Small intestine (tissue), 7 donors: ENCODE measurements around the gene NOXRED1. TPM values are rescaled to one million over a fixed set of nuclear protein-coding genes. Genes with fewer than 3 reads are reported as not detected.

Experiments used
- DNase-seq, 2 donors: peaks; one replicate each; pipeline versions ENCODE4 v3.0.0 to v3.0.0-alpha.2; 2013
- FAIRE-seq: peaks from 2 replicates; lab custom pipeline; 2012; peaks lifted over from hg19 to GRCh38; lab: Jason Lieb, UNC
- H3K27ac ChIP-seq, 3 donors: one replicate each; pipeline ENCODE4 v1.5.1; 2013; ENCODE audit warnings: low read length in 2 of 3, mild to moderate bottlenecking in 2 of 3, control low read depth in 1 of 3, inconsistent platforms in 1 of 3, low read depth in 1 of 3, moderate library complexity in 1 of 3
- H3K27me3 ChIP-seq, 3 donors: one replicate each; pipeline ENCODE4 v1.6.1; 2013; ENCODE audit warnings: low read length in 3 of 3, inconsistent platforms in 1 of 3; ENCODE audit not compliant: control insufficient read depth in 3 of 3, insufficient read depth in 3 of 3
- H3K36me3 ChIP-seq, 3 donors: one replicate each; pipeline ENCODE4 v1.6.1; 2013; ENCODE audit warnings: low read length in 3 of 3, inconsistent platforms in 1 of 3, low read depth in 1 of 3, mild to moderate bottlenecking in 1 of 3, moderate library complexity in 1 of 3; ENCODE audit not compliant: control insufficient read depth in 3 of 3, insufficient read depth in 2 of 3
- H3K4me1 ChIP-seq, 3 donors: one replicate each; pipeline ENCODE4 v1.6.1; 2013; ENCODE audit warnings: low read length in 2 of 3, inconsistent platforms in 1 of 3, low read depth in 1 of 3, mild to moderate bottlenecking in 1 of 3, moderate library complexity in 1 of 3; ENCODE audit not compliant: control insufficient read depth in 3 of 3, insufficient read depth in 2 of 3
- H3K4me3 ChIP-seq, 3 donors: one replicate each; pipeline ENCODE4 v1.5.1; 2013; ENCODE audit warnings: low read length in 3 of 3, control low read depth in 1 of 3, inconsistent platforms in 1 of 3, low read depth in 1 of 3, mild to moderate bottlenecking in 1 of 3, moderate library complexity in 1 of 3
- H3K9me3 ChIP-seq, 2 donors: one replicate each; pipeline ENCODE4 v1.6.1; 2013; ENCODE audit warnings: low read depth in 1 of 2, low read length in 1 of 2; ENCODE audit not compliant: control insufficient read depth in 2 of 2, insufficient read depth in 1 of 2
- WGBS, 3 donors: extraction: QIAGEN DNeasy Blood & Tissue Kit; methylation state at CpG; one replicate each; pipeline ENCODE4 v1.1.7; 2013; 5-methylcytosine and 5-hydroxymethylcytosine counted together
- polyA plus RNA-seq, 4 donors: library from polyadenylated mRNA; stranded (reverse) in 3 of 4; unstranded in 1 of 4; fragments of 200-250 nt in 3 of 4; fragments of 120-200 nt in 1 of 4; gene quantifications; one replicate each; pipeline versions ENCODE4 v1.2.1 to v1.2.3, GENCODE V29; 2013
- donor health status: healthy with polysubstance abuse.
- donor health status: control.
- donor health status: control.
- donor health status: Bipolar disorder and iron deficiency.
- donor health status: healthy.

The NOXRED1 gene
- polyA plus RNA-seq, 4 donors: 0.12 to 0.68 (median 0.36) TPM

DNA sequence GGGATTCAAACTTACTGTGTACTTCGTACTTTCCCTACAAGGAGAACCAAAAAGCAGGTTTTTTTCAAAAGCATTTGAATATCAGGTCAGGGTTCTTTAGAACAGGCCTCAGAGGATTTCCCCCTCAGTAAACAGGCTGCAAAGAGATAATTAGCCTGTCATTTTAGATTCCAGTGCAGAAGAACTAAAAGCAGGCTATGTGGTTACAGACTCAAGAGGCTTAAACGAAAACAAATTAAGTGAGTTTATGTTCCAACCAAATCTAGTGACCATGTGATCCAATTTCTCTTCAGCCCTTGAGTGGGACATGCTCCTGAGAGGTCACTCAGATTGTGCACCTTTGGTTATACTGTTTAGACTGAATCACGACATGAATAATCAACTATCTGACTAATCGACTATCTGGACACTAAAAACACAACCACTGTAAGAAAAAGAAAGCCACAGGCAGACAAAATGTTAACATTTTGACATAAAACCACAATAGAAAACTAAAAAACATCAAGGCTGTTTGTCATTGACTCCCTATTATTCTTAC, 51.0 kb downstream of the NOXRED1 start:
- 34 to 46% (median 42%) methylated on average over 4 of the region's 4 CpGs for WGBS, 3 donors
- Histone ChIP-seq H3K27ac (peak overlapping the region in 1 of 3 donors; percentile 1), H3K4me1 (peaks cover 0 to 9% (median 2%) of the 10 kb centered on the region in 3 donors), H3K9me3 (no peaks in the 10 kb centered on the region), H3K4me3 (no peak overlapping the region), H3K36me3 (no peaks in the 10 kb centered on the region), H3K27me3 (no peaks in the 10 kb centered on the region)
- DNase-seq (peak; percentile 3 to 46), FAIRE-seq (no peak)

DNA sequence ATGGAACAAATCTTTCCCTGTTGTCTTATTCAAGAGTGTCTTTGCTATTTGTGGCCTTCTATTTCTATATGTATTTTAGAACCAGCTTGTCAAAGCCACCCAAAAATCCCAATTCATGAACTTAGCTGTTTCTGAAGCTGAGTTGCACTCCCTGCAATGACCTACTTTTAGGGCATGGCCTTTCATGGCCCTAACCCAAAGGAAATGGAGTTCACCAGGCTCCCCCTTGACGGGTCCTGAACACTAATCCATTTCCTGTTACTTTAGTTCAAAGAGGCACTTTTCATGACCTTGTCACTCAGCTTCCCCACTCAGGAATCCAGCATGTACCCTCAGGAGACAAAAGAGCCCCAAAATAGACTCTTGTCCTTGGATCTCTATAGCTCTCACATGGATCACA, 54.0 kb downstream of the NOXRED1 start:
- FAIRE-seq: no peak
- no peak for DNase-seq
- no peak overlapping the region for H3K4me3 ChIP-seq
- WGBS, 3 donors: 45 to 86% (median 55%) methylated on average over 1 of the region's 1 CpG
- no peaks in the 10 kb centered on the region for H3K9me3 ChIP-seq
- no peaks in the 10 kb centered on the region for H3K36me3 ChIP-seq
- peaks cover 0 to 3% (median 2%) of the 10 kb centered on the region in 3 donors for H3K4me1 ChIP-seq
- H3K27me3 ChIP-seq: no peaks in the 10 kb centered on the region
- H3K27ac ChIP-seq: no peak overlapping the region

DNA sequence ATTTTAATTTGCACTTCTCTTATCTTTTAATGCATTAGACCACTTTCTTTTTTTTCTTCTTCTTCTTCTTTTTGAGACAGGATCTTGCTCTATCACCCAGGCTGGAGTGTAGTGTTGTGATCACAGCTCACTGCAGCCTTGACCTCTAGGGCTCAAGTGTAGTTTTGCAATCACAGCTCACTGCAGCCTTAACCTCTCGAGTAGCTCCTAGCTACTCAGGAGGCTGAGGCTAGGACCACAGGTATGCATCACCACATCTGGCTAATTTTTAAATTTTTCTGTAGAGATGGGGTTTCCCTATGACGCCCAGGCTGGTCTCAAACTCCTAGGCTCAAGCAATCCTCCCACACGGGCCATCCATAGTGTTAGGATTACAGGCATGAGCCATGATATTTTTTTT, 59.2 kb downstream of the NOXRED1 start:
- H3K4me1 ChIP-seq: no peaks in the 10 kb centered on the region
- DNase-seq: no peak
- no peak overlapping the region for H3K4me3 ChIP-seq
- H3K9me3 ChIP-seq: no peaks in the 10 kb centered on the region
- no peaks in the 10 kb centered on the region for H3K27me3 ChIP-seq
- 88 to 92% (median 89%) methylated on average over 3 of the region's 3 CpGs for WGBS, 3 donors
- H3K27ac ChIP-seq: no peak overlapping the region
- no peaks in the 10 kb centered on the region for H3K36me3 ChIP-seq
- FAIRE-seq: no peak

GRCh38 chr14:77359626-77360025, 63.7 kb downstream of the NOXRED1 start:
- H3K27ac ChIP-seq: no peak overlapping the region
- FAIRE-seq (no peak), DNase-seq (no peak)
- H3K4me1 ChIP-seq: no peaks in the 10 kb centered on the region
- H3K9me3 ChIP-seq: no peaks in the 10 kb centered on the region
- H3K4me3 ChIP-seq: no peak overlapping the region
- H3K36me3 ChIP-seq: no peaks in the 10 kb centered on the region
- no peaks in the 10 kb centered on the region for H3K27me3 ChIP-seq
- WGBS, 3 donors: 86 to 91% (median 90%) methylated on average over 1 of the region's 1 CpG

GRCh38 chr14:77356899-77357298, 66.4 kb downstream of the NOXRED1 start:
- 91 to 99% (median 95%) methylated on average over 4 of the region's 4 CpGs for WGBS, 3 donors
- Histone ChIP-seq H3K36me3 (no peaks in the 10 kb centered on the region), H3K9me3 (no peaks in the 10 kb centered on the region), H3K4me3 (no peak overlapping the region), H3K4me1 (no peaks in the 10 kb centered on the region), H3K27me3 (no peaks in the 10 kb centered on the region), H3K27ac (no peak overlapping the region)
- no peak for DNase-seq
- FAIRE-seq: no peak

DNA sequence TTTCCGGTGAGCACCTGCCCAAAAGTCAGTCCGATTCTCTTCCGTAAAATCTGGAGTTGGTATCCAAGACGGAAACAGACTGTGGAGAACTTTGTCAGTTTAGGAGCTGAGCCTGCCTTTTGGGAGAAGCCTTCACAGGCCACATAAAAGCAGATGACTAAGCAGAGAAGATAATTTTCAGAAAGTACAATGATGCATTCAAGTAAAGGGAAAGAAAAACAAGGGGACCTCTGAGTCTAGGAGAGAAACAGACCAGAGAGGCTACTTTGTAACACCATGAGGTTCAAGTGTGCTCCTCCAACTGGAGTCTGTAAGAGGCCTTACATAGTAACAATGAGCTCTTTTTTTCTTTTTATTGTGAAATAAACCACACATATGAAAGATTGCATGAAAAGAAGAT, 67.5 kb downstream of the NOXRED1 start:
- 92 to 95% (median 93%) methylated on average over 4 of the region's 4 CpGs for WGBS, 3 donors
- H3K27me3 ChIP-seq: no peaks in the 10 kb centered on the region

DNA sequence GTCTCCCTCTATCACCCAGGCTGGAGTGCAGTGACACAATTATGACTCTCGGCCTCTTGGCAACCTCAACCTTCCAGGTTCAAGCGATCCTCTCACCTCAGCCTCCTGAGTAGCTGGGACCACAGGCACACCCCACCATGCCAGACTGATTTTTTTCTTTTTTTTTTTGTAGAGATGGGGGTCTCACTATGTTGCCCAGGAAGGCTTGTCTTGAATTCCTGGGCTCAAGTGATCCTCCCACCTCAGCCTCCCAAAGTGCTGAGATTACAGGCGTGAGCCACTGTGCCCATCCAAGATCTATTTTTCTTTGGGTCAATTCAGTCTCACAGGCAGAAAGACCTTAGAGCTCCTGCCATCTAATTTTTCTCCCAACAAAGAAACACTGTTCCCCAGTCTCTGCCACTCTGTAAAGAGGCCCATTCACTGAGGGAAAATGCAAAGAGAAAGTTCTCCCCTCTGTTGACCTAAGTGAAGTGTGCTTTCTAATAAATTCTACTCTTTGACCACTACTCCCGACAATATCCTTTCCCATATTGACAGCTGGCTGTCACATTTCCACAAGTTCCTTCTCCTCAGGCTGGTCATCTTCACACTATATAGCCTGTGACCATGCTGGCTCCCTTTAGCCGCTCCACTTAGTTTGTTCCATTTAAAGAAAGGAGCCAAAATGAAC, 69.7 kb downstream of the NOXRED1 start:
- no peak for FAIRE-seq
- Histone ChIP-seq H3K36me3 (peaks cover 0 to 8% (median 2%) of the 10 kb centered on the region in 3 donors), H3K9me3 (no peaks in the 10 kb centered on the region), H3K4me3 (no peak overlapping the region), H3K27ac (no peak overlapping the region), H3K4me1 (no peaks in the 10 kb centered on the region), H3K27me3 (no peaks in the 10 kb centered on the region)
- no peak for DNase-seq
- WGBS, 3 donors: 79 to 89% (median 81%) methylated on average over 5 of the region's 5 CpGs

More for the DNA sequence above, 67.5 kb downstream of the NOXRED1 start:
- FAIRE-seq: no peak
- Histone ChIP-seq H3K36me3 (peaks cover 0 to 3% (median 1%) of the 10 kb centered on the region in 3 donors), H3K4me3 (no peak overlapping the region), H3K4me1 (no peaks in the 10 kb centered on the region), H3K27ac (no peak overlapping the region), H3K9me3 (no peaks in the 10 kb centered on the region)
- DNase-seq: no peak

DNA sequence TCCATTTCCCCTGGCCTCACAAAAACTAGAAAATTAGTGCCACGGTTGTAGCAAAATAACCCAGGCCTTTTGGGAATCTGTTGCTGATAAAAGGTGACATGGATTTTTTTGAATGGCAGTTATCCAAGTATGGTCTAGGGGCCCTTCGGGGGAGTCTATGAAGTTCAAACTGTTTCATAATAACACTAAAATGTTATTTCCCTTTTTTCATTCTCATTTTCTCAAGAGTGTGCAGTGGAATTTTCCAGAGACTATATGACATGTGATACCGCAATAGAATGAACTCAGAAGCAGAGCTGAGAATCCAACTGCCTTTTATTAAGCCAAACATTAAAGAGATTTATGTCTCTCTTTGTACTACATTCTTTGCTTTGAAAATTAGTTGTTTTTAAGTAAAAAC, 75.6 kb downstream of the NOXRED1 start:
- no peak for FAIRE-seq
- H3K27me3 ChIP-seq: no peaks in the 10 kb centered on the region
- peaks cover 2 to 20% (median 11%) of the 10 kb centered on the region in 3 donors for H3K36me3 ChIP-seq
- DNase-seq: no peak
- no peaks in the 10 kb centered on the region for H3K4me1 ChIP-seq
- H3K9me3 ChIP-seq: no peaks in the 10 kb centered on the region
- H3K4me3 ChIP-seq: no peak overlapping the region
- no peak overlapping the region for H3K27ac ChIP-seq
- WGBS, 3 donors: 73 to 95% (median 91%) methylated on average over 3 of the region's 3 CpGs
